Peyer's patch (tissue), 4 donors: Measurements from ENCODE around the gene ARHGAP26. TPM values are rescaled to one million over a fixed set of nuclear protein-coding genes. Genes with fewer than 3 reads are reported as not detected.
"Not testable (repeated sequence)": the region's sequence is repeated elsewhere in the genome, so short reads cannot be mapped to it uniquely, and the experiment has no call there.

Experiments used
- DNase-seq, 3 donors: peaks; one replicate each; pipeline ENCODE4 v3.0.0-alpha.2; 2017 to 2019
- H3K27ac ChIP-seq, 4 donors: fragments of 200-600 bp; sonication (generic); one replicate each; pipeline ENCODE4 v1.5.1; 2016 to 2019
- H3K27me3 ChIP-seq, 2 donors: fragments of 200-600 bp; sonication (generic); one replicate each; pipeline ENCODE4 v1.5.1; 2019
- H3K36me3 ChIP-seq, 3 donors: fragments of 200-600 bp; sonication (generic); one replicate each; pipeline ENCODE4 v1.5.1; 2016 to 2019
- H3K4me1 ChIP-seq, 4 donors: fragments of 200-600 bp; sonication (generic); one replicate each; pipeline ENCODE4 v1.5.1; 2016 to 2019
- H3K4me3 ChIP-seq, 4 donors: fragments of 200-600 bp; sonication (generic); 1 replicate in 3 of 4; 2 replicates in 1 of 4; pipeline ENCODE4 v1.5.1; 2016 to 2019; ENCODE audit warnings: mild to moderate bottlenecking in 1 of 4
- H3K9me3 ChIP-seq, 4 donors: fragments of 200-600 bp; sonication (generic); one replicate each; pipeline ENCODE4 v1.5.1; 2016 to 2019; ENCODE audit warnings: mild to moderate bottlenecking in 1 of 4
- CTCF ChIP-seq, 6 experiments: fragments of 450-650 bp in 4 of 6; fragments of 200-600 bp in 2 of 6; sonication (generic) in 1 of 6; IDR thresholded peaks; one replicate each; pipeline ENCODE4 v1.5.1; 2017 to 2019; ENCODE audit warnings: antibody characterized with exemption in 6 of 6, mild to moderate bottlenecking in 3 of 6, moderate library complexity in 1 of 6
- POLR2A ChIP-seq, 2 donors: fragments of 450-650 bp; IDR thresholded peaks; one replicate each; pipeline ENCODE4 v1.5.1; 2017; ENCODE audit warnings: antibody characterized with exemption in 2 of 2, mild to moderate bottlenecking in 2 of 2, moderate library complexity in 2 of 2
- total RNA-seq, 4 donors: library from RNA; depleted of rRNA; stranded (reverse); fragments of >200 nt; gene quantifications; one replicate each; pipeline ENCODE4 v1.1.0, GENCODE V29; 2016

The ARHGAP26 gene
- total RNA-seq, 4 donors from 2014 or later = 60.1 to 180 (median 126) TPM

- DNase-seq = no peak
- H3K36me3 ChIP-seq = no peaks in the 10 kb centered on the region
- no peak overlapping the region for H3K4me3 ChIP-seq
- H3K27me3 ChIP-seq = no peaks in the 10 kb centered on the region
- H3K9me3 ChIP-seq = no peaks in the 10 kb centered on the region
- no peak overlapping the region for H3K27ac ChIP-seq
- no peaks in the 10 kb centered on the region for H3K4me1 ChIP-seq
- TF ChIP-seq POLR2A (IDR thresholded peaks at IDR 0.05) (no peak), CTCF (IDR thresholded peaks at IDR 0.05) (no peak)
These were observed 429.7 kb downstream of the ARHGAP26 start for GRCh38 chr5:143199843-143200242.

GRCh38 chr5:143200781-143201398 is 430.7 kb downstream of the ARHGAP26 start:
- Histone ChIP-seq H3K36me3 (no peaks in the 10 kb centered on the region), H3K9me3 (no peaks in the 10 kb centered on the region), H3K4me1 (no peaks in the 10 kb centered on the region), H3K27me3 (no peaks in the 10 kb centered on the region), H3K4me3 (no peak overlapping the region), H3K27ac (no peak overlapping the region)
- DNase-seq = no peak
- no peak for TF ChIP-seq POLR2A (IDR thresholded peaks at IDR 0.05)
- no peak for TF ChIP-seq CTCF (IDR thresholded peaks at IDR 0.05)

- H3K27me3 ChIP-seq = no peaks in the 10 kb centered on the region
- no peak overlapping the region for H3K4me3 ChIP-seq
- no peak for DNase-seq
- H3K27ac ChIP-seq = no peak overlapping the region
- no peaks in the 10 kb centered on the region for H3K4me1 ChIP-seq
- no peaks in the 10 kb centered on the region for H3K9me3 ChIP-seq
- TF ChIP-seq POLR2A (IDR thresholded peaks at IDR 0.05) (no peak), CTCF (IDR thresholded peaks at IDR 0.05) (no peak)
- no peaks in the 10 kb centered on the region for H3K36me3 ChIP-seq
These were observed 431.4 kb downstream of the ARHGAP26 start for GRCh38 chr5:143201589-143201988.

GRCh38 chr5:143203301-143203956 is 433.3 kb downstream of the ARHGAP26 start:
- H3K36me3 ChIP-seq, H3K9me3 ChIP-seq, H3K4me3 ChIP-seq, H3K27ac ChIP-seq, H3K4me1 ChIP-seq, DNase-seq, H3K27me3 ChIP-seq: not testable (repeated sequence)

- no peak for TF ChIP-seq POLR2A (IDR thresholded peaks at IDR 0.05)
- no peak for TF ChIP-seq CTCF (IDR thresholded peaks at IDR 0.05)
- Histone ChIP-seq H3K27me3 (no peaks in the 10 kb centered on the region), H3K4me3 (no peak overlapping the region), H3K36me3 (no peaks in the 10 kb centered on the region), H3K4me1 (peaks cover 0 to 8% (median 0%) of the 10 kb centered on the region in 4 donors), H3K27ac (no peak overlapping the region), H3K9me3 (no peaks in the 10 kb centered on the region)
- DNase-seq = no peak
These were observed 434.5 kb downstream of the ARHGAP26 start for GRCh38 chr5:143204474-143205246.

- TF ChIP-seq POLR2A (IDR thresholded peaks at IDR 0.05) (no peak), CTCF (IDR thresholded peaks at IDR 0.05) (no peak)
- Histone ChIP-seq H3K9me3 (no peaks in the 10 kb centered on the region), H3K36me3 (no peaks in the 10 kb centered on the region), H3K4me1 (peaks cover 0 to 8% (median 0%) of the 10 kb centered on the region in 4 donors), H3K4me3 (no peak overlapping the region), H3K27ac (no peak overlapping the region), H3K27me3 (no peaks in the 10 kb centered on the region)
- no peak for DNase-seq
These were observed 435.2 kb downstream of the ARHGAP26 start for GRCh38 chr5:143205386-143205785.
